GM12865 (cell line): ENCODE measurements around the gene GABRD.

Experiments used
- DNase-seq: peaks from one replicate; pipeline ENCODE4 v3.0.0; 2010; ENCODE audit warnings: low read depth
- H3K4me3 ChIP-seq: 2 replicates; pipeline ENCODE4 v1.5.1; 2011; ENCODE audit warnings: mild to moderate bottlenecking, low read depth, low read length, control low read depth
- TF ChIP-seq, protein P1 (sequence below): IDR thresholded peaks from 2 replicates; pipeline ENCODE4 v1.5.1; 2011; ENCODE audit warnings: low read length, control low read depth, low read depth, inconsistent platforms; ENCODE audit not compliant: insufficient read depth; ENCODE audit errors: missing control alignments

GABRD gene

DNA sequence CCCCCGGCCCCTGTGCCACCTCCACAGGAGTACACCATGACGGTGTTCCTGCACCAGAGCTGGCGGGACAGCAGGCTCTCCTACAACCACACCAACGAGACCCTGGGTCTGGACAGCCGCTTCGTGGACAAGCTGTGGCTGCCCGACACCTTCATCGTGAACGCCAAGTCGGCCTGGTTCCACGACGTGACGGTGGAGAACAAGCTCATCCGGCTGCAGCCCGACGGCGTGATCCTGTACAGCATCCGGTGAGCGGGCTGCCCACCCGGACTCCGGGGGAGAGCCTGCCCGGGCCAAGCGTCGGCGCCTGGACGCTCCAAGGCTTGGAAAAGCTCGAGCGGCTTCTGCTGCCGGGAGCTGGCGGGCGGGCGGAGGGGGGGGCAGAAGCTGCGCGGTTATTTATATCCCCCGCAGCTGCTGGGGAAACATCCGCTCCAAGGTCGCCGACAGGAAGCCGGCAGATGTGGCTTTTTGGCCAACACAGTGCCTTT lies 6.4 kb downstream of the GABRD start:
- TF ChIP-seq, protein P1, sequence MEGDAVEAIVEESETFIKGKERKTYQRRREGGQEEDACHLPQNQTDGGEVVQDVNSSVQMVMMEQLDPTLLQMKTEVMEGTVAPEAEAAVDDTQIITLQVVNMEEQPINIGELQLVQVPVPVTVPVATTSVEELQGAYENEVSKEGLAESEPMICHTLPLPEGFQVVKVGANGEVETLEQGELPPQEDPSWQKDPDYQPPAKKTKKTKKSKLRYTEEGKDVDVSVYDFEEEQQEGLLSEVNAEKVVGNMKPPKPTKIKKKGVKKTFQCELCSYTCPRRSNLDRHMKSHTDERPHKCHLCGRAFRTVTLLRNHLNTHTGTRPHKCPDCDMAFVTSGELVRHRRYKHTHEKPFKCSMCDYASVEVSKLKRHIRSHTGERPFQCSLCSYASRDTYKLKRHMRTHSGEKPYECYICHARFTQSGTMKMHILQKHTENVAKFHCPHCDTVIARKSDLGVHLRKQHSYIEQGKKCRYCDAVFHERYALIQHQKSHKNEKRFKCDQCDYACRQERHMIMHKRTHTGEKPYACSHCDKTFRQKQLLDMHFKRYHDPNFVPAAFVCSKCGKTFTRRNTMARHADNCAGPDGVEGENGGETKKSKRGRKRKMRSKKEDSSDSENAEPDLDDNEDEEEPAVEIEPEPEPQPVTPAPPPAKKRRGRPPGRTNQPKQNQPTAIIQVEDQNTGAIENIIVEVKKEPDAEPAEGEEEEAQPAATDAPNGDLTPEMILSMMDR: no peak
- DNase-seq: no peak
- no peak overlapping the region for H3K4me3 ChIP-seq

DNA sequence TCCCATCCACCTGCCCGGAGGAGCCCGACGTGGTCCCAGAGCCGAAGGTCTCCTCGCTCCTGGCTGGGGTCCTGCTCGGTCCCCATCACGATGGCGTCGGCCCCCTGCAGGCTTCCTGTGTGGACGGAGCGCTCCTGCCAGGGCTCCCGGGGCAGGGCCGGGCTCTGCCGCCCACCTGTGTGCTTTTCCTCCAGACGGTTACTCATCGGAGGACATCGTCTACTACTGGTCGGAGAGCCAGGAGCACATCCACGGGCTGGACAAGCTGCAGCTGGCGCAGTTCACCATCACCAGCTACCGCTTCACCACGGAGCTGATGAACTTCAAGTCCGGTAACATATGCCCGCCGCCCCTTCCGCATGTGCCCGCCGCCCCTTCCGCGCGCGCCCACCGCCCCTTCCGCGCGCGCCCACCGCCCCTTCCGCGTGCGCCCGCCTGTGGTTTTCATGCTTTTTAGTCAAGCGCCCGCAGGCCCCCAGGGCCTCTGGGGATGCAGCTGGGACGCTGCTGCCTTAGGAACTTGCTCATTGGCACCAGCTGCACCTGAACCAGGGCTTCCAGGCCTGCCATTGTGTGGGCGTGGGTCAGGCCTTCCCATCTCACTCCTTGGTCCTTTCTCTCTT lies 8.9 kb downstream of the GABRD start:
- no peak overlapping the region for H3K4me3 ChIP-seq
- TF ChIP-seq, protein P1: no peak
- no peak for DNase-seq

DNA sequence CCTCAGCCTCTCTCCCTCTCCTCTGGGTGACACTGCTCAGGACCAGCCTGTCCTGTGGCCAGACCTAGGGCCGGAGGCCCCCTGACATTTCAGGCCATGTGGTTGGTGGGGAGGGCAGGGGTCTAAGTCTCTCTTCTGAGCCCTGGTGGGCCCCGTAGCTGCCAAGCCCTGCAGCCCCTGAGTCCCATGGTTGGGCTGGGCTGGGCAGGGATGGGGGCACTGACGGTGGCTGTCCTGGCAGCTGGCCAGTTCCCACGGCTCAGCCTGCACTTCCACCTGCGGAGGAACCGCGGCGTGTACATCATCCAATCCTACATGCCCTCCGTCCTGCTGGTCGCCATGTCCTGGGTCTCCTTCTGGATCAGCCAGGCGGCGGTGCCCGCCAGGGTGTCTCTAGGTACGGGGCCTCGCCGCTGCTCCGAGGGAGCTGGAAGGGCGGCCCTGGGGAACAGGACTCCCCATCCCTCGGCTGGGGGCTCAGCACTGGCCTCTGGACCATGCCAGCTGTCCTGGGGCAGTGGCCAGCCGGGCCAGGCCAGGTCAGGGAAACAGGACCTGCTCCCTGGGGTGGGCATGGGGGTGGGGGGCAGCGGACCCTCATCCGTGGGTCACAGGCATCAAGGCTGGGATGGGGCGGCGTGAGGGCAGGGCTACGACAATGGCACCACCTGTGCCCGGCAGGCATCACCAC lies 9.9 kb downstream of the GABRD start:
- H3K4me3 ChIP-seq: no peak overlapping the region
- DNase-seq: no peak
- TF ChIP-seq, protein P1: no peak

DNA sequence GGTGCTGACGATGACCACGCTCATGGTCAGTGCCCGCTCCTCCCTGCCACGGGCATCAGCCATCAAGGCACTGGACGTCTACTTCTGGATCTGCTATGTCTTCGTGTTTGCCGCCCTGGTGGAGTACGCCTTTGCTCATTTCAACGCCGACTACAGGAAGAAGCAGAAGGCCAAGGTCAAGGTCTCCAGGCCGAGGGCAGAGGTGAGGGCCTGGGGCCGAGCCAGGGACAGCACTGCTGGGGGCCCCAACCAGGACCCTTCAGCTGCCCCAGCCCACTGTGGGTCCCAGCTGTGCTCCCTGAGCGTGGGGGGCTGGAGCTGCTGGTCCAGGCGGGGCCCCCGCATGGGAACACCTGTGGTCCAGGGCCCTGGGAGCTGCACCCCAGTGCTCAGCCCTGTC lies 10.4 kb downstream of the GABRD start:
- H3K4me3 ChIP-seq: no peak overlapping the region
- no peak for DNase-seq
- TF ChIP-seq, protein P1: no peak

DNA sequence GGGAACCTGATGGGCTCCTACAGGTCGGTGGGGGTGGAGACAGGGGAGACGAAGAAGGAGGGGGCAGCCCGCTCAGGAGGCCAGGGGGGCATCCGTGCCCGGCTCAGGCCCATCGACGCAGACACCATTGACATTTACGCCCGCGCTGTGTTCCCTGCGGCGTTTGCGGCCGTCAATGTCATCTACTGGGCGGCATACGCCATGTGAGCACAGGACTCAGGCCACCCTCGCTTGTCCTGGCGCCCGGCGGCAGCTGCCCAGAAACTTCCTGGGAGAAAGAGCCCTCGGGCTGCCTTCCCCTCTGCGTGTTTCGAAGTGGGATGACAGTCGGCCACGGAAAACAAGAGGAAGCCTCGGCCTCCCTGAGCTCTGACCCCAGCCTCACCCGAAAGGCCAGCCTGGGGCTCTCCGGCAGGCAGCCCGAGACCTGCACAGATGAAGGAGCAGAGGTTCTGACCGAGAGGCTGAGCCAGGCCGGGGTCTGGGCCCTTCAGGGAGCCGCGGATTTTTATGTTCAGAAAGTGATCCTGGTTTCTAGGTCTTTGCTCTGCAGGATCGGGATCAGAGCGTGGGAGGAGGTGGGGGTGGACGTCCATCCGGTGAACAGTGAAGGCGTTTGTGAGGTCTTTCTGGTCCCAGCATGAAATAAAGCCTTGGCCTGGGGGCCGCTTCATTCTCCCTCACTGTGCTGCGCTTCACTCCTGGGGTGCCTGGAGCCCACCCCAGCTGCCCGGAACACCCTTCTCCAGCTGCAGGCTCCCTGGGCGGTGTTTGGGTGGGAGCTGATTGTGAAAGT lies 11.1 kb downstream of the GABRD start:
- no peak overlapping the region for H3K4me3 ChIP-seq
- no peak for DNase-seq
- TF ChIP-seq, protein P1: no peak

DNA sequence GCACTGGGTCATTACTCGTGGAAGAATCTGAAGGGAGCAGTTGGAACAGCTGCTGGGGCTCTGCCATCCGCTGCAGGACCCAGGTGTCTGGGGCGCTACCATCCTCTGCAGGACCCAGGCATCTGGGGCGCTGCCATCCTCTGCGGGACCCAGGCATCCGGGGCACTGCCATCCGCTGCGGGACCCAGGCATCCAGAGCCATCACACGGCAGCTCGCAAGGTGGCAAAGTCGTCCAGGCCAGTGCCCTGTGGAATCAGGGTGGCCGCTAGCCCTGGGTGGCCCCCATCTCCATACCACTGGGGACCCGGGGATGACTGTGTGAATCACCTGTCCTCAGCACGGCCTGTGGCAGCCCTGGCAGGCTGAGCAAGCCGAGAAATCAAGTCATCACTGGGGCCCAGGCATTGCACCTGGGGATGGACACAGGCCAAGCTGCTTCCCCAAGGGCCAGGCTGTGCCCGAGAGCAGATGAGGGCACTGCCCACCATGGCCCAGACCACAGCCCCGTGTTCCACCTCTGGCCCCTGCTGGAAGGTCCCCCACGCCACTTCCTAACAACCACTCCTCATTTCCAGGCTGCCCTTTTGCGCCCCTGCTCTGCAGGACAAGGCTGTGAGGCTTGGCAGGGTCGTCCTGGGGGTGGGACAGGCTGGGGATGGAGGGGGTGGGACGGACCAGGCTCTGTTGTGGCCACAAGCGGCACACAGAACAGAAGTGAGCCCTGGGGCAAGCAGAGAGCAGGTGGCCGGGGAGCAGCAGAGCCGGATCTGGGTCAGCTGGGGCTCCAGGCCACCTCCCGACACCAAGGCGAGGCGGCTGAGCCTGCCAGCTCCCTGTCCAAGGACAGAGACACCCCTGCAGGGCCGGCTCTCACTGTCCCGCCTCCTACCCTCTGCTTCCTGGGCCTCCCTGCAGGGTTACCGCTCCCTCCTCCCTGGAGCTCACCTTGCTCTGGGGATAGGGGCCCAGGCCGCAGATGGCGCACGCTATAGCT lies 12.7 kb downstream of the GABRD start:
- H3K4me3 ChIP-seq: no peak overlapping the region
- TF ChIP-seq, protein P1: no peak
- no peak for DNase-seq
